HL-60 (cell line): ENCODE measurements around the gene DTWD2.

ENCODE experiments used
- POLR2AphosphoS5 ChIP-seq: IDR thresholded peaks from 2 replicates; pipeline ENCODE4 v1.6.1; 2012; ENCODE audit warnings: low read depth
- SPI1 ChIP-seq: IDR thresholded peaks from 2 replicates; pipeline ENCODE4 v1.6.1; 2012; ENCODE audit warnings: low read depth, mild to moderate bottlenecking, borderline replicate concordance
- TF ChIP-seq, protein P1 (sequence below): IDR thresholded peaks from one replicate; pipeline ENCODE4 v1.5.1; 2011; ENCODE audit warnings: low read length, control low read depth, inconsistent platforms; ENCODE audit not compliant: insufficient read depth
- TF ChIP-seq, protein P2 (sequence below): IDR thresholded peaks from 2 replicates; pipeline ENCODE4 v1.6.1; 2012; ENCODE audit warnings: low read depth; ENCODE audit not compliant: insufficient replicate concordance

DNA sequence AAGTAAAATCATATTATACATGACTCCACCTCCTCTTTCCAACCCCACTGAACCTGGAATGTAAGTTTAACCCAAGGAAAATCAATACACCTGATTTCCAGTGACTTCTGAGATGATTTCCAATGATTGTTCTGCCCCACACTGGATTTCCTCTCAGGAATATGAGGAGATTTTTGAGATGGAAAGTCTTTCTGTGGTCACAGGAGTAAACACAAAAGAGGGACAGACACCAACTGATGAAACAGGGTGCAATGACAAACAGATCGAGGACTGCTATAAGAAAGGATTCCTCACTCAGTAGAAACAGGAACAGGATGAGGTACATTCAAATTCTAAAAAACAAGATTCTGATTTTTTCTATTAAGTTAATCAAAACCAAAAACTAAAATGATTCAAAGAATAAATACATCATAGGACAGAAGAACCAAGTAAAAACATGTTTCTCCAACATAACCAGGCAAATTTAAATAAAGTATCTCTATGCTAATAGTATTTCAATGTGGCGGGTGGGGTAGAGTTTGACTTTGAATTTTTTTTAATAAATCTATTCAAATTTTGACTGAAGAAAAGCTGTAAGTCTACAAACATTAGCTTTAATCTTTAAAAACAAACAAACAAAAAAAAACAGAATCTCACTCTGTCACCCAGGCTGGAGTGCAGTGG is 42.1 kb downstream of the DTWD2 start:
- TF ChIP-seq, protein P1, sequence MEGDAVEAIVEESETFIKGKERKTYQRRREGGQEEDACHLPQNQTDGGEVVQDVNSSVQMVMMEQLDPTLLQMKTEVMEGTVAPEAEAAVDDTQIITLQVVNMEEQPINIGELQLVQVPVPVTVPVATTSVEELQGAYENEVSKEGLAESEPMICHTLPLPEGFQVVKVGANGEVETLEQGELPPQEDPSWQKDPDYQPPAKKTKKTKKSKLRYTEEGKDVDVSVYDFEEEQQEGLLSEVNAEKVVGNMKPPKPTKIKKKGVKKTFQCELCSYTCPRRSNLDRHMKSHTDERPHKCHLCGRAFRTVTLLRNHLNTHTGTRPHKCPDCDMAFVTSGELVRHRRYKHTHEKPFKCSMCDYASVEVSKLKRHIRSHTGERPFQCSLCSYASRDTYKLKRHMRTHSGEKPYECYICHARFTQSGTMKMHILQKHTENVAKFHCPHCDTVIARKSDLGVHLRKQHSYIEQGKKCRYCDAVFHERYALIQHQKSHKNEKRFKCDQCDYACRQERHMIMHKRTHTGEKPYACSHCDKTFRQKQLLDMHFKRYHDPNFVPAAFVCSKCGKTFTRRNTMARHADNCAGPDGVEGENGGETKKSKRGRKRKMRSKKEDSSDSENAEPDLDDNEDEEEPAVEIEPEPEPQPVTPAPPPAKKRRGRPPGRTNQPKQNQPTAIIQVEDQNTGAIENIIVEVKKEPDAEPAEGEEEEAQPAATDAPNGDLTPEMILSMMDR = no peak
- TF ChIP-seq, protein P2, sequence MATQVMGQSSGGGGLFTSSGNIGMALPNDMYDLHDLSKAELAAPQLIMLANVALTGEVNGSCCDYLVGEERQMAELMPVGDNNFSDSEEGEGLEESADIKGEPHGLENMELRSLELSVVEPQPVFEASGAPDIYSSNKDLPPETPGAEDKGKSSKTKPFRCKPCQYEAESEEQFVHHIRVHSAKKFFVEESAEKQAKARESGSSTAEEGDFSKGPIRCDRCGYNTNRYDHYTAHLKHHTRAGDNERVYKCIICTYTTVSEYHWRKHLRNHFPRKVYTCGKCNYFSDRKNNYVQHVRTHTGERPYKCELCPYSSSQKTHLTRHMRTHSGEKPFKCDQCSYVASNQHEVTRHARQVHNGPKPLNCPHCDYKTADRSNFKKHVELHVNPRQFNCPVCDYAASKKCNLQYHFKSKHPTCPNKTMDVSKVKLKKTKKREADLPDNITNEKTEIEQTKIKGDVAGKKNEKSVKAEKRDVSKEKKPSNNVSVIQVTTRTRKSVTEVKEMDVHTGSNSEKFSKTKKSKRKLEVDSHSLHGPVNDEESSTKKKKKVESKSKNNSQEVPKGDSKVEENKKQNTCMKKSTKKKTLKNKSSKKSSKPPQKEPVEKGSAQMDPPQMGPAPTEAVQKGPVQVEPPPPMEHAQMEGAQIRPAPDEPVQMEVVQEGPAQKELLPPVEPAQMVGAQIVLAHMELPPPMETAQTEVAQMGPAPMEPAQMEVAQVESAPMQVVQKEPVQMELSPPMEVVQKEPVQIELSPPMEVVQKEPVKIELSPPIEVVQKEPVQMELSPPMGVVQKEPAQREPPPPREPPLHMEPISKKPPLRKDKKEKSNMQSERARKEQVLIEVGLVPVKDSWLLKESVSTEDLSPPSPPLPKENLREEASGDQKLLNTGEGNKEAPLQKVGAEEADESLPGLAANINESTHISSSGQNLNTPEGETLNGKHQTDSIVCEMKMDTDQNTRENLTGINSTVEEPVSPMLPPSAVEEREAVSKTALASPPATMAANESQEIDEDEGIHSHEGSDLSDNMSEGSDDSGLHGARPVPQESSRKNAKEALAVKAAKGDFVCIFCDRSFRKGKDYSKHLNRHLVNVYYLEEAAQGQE = no peak
- TF ChIP-seq SPI1 = no peak
- no peak for TF ChIP-seq POLR2AphosphoS5
